Astrocyte (in vitro differentiated cells and primary cell): ENCODE data around the gene PRKACA. TPM values are rescaled to one million over a fixed set of nuclear protein-coding genes. Genes with fewer than 3 reads are reported as not detected.

Source experiments
- DNase-seq: peaks from one replicate; pipeline ENCODE4 v3.0.0-alpha.2; 2010; ENCODE audit warnings: low read depth
- FAIRE-seq: peaks from 2 replicates; lab custom pipeline; 2011; peaks lifted over from hg19 to GRCh38; lab: Jason Lieb, UNC
- H2AFZ ChIP-seq: 2 replicates; pipeline ENCODE4 v1.6.0; 2012; ENCODE audit warnings: low read depth, low read length, inconsistent platforms
- H3K27ac ChIP-seq: 2 replicates; pipeline ENCODE4 v1.5.1; 2011; ENCODE audit warnings: low read depth, low read length, inconsistent platforms
- H3K27me3 ChIP-seq: 2 replicates; pipeline ENCODE4 v1.6.0; 2011; ENCODE audit warnings: low read length, inconsistent platforms; ENCODE audit not compliant: insufficient read depth
- H3K36me3 ChIP-seq: 2 replicates; pipeline ENCODE4 v1.5.1; 2011; ENCODE audit warnings: low read length, inconsistent platforms; ENCODE audit not compliant: insufficient read depth
- H3K4me1 ChIP-seq: 2 replicates; pipeline ENCODE4 v1.5.1; 2011; ENCODE audit warnings: low read length, inconsistent platforms; ENCODE audit not compliant: insufficient read depth
- H3K4me2 ChIP-seq: 2 replicates; pipeline ENCODE4 v1.6.0; 2012; ENCODE audit warnings: low read length, inconsistent platforms
- H3K4me3 ChIP-seq: 2 replicates; pipeline ENCODE4 v1.5.1; 2011; ENCODE audit warnings: low read depth, mild to moderate bottlenecking, low read length, inconsistent platforms; ENCODE audit not compliant: insufficient read depth
- H3K79me2 ChIP-seq: 2 replicates; pipeline ENCODE4 v1.6.0; 2012; ENCODE audit warnings: mild to moderate bottlenecking, low read length, inconsistent platforms; ENCODE audit not compliant: insufficient read depth
- H3K9ac ChIP-seq: 2 replicates; pipeline ENCODE4 v1.6.0; 2012; ENCODE audit warnings: mild to moderate bottlenecking, low read length, inconsistent platforms
- H3K9me3 ChIP-seq: 2 replicates; pipeline ENCODE4 v1.5.1; 2012; ENCODE audit warnings: low read depth, mild to moderate bottlenecking, low read length, inconsistent platforms; ENCODE audit not compliant: insufficient read depth
- H4K20me1 ChIP-seq: 2 replicates; pipeline ENCODE4 v1.6.0; 2012; ENCODE audit warnings: low read length, inconsistent platforms; ENCODE audit not compliant: insufficient read depth
- H3K27ac Mint-ChIP-seq: one replicate; pipeline ENCODE4 v1.8.0; 2021; ENCODE audit warnings: mild to moderate bottlenecking, mixed read lengths; ENCODE audit not compliant: unreplicated experiment
- H3K27me3 Mint-ChIP-seq: one replicate; pipeline ENCODE4 v1.8.0; 2021; ENCODE audit warnings: low read depth, mixed read lengths; ENCODE audit not compliant: unreplicated experiment
- H3K36me3 Mint-ChIP-seq: one replicate; pipeline ENCODE4 v1.8.0; 2021; ENCODE audit warnings: low read depth, mixed read lengths; ENCODE audit not compliant: unreplicated experiment
- H3K4me1 Mint-ChIP-seq: one replicate; pipeline ENCODE4 v1.8.0; 2021; ENCODE audit warnings: low read depth, mixed read lengths; ENCODE audit not compliant: unreplicated experiment
- H3K4me3 Mint-ChIP-seq: one replicate; pipeline ENCODE4 v1.8.0; 2021; ENCODE audit warnings: mild to moderate bottlenecking, moderate library complexity, mixed read lengths; ENCODE audit not compliant: unreplicated experiment
- H3K9me3 Mint-ChIP-seq: one replicate; pipeline ENCODE4 v1.8.0; 2021; ENCODE audit warnings: mild to moderate bottlenecking, mixed read lengths; ENCODE audit not compliant: unreplicated experiment
- EZH2 ChIP-seq: IDR thresholded peaks from 2 replicates; pipeline ENCODE4 v1.6.1; 2012; ENCODE audit warnings: mild to moderate bottlenecking, low read length, inconsistent platforms; ENCODE audit not compliant: insufficient read depth
- total RNA-seq: library from RNA; stranded (reverse); gene quantifications from 2 replicates; pipeline ENCODE4 v1.2.1, GENCODE V29; 2021
- TF ChIP-seq, protein P1 (sequence below): IDR thresholded peaks from 2 replicates; pipeline ENCODE4 v1.5.1; 2011; ENCODE audit warnings: low read depth, mild to moderate bottlenecking, inconsistent platforms, low read length, moderate library complexity; ENCODE audit not compliant: insufficient read depth

PRKACA gene
- total RNA-seq, 1 donor from 2014 or later = 80.5 TPM

DNA sequence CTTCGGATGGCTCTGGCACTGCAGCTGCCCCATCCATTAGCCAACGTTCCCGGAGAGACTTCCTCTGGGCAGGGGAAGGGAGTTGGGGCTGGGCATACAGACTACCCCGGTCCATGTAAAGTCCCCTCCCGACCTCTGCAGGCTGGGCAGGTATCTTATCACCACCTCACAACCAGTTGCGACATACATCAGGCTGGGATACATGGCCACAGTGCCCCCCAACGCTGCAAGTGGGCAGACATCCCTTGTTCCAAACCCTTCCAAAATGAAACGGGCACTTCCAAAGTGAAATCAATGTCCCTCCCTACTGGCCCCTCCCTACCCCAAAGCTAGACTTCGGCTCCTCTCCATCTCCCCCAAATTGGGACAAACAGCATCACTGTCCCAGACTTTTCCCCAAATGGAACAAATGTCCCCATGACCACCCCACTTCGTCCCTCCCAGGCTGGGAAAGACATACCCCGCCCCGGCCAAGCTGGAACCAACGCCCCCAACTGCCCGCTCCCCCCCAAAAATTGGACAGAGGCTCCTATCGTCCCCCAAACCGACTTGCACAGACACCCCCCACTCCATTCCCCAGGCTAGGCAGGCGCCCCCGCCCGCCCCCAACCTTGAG, 60.7 kb downstream of the PRKACA start:
- TF ChIP-seq EZH2 = no peak
- TF ChIP-seq, protein P1, sequence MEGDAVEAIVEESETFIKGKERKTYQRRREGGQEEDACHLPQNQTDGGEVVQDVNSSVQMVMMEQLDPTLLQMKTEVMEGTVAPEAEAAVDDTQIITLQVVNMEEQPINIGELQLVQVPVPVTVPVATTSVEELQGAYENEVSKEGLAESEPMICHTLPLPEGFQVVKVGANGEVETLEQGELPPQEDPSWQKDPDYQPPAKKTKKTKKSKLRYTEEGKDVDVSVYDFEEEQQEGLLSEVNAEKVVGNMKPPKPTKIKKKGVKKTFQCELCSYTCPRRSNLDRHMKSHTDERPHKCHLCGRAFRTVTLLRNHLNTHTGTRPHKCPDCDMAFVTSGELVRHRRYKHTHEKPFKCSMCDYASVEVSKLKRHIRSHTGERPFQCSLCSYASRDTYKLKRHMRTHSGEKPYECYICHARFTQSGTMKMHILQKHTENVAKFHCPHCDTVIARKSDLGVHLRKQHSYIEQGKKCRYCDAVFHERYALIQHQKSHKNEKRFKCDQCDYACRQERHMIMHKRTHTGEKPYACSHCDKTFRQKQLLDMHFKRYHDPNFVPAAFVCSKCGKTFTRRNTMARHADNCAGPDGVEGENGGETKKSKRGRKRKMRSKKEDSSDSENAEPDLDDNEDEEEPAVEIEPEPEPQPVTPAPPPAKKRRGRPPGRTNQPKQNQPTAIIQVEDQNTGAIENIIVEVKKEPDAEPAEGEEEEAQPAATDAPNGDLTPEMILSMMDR = no peak
- peak overlapping the region; percentile 29 for H3K4me3 Mint-ChIP-seq
- Histone ChIP-seq H3K27ac (no peak overlapping the region), H3K36me3 (no peaks in the 10 kb centered on the region), H3K79me2 (no peaks in the 10 kb centered on the region), H3K4me2 (peak overlapping the region; percentile 80), H3K4me3 (no peak overlapping the region), H3K27me3 (peaks cover 18% of the 10 kb centered on the region), H3K9me3 (peaks cover 3% of the 10 kb centered on the region), H3K9ac (no peak overlapping the region), H2AFZ (no peak overlapping the region), H3K4me1 (peaks cover 3% of the 10 kb centered on the region), H4K20me1 (no peaks in the 10 kb centered on the region)
- H3K36me3 Mint-ChIP-seq = peaks cover 4% of the 10 kb centered on the region
- peaks cover 46% of the 10 kb centered on the region for H3K27me3 Mint-ChIP-seq
- FAIRE-seq = no peak
- H3K27ac Mint-ChIP-seq = no peak overlapping the region
- DNase-seq = no peak
- no peaks in the 10 kb centered on the region for H3K4me1 Mint-ChIP-seq
- peaks cover 1% of the 10 kb centered on the region for H3K9me3 Mint-ChIP-seq

DNA sequence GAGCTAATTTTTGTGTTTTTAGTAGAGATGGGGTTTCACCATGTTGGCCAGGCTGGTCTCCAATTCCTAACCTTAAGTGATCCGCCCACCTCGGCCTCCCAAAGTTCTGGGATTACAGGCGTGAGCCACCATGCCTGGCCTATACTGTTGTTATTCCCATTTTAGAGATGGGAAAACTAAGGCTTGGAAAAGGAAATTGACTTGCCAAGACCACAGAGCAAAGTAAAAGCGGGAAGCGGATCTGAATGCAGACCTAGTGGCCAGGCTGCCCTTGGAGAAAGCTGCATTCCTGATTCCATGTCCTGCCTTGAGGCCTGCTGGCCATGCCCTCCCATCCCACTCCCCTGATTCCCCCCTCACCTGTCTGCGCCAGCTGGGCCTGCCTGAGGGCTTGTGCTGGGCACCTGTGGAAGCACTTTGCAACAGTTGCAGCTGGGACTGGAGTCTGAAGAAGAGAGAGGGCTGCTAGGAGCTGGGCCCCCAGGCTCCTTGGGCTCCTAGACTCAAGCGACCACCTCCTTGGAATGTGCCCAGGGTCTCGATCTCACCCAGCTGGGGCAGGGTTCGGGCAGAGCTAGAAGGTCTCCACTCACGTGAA, 61.4 kb downstream of the PRKACA start:
- peaks cover 3% of the 10 kb centered on the region for H3K4me1 ChIP-seq
- Mint-ChIP-seq H3K9me3 (peaks cover 1% of the 10 kb centered on the region), H3K27ac (no peak overlapping the region), H3K27me3 (peaks cover 41% of the 10 kb centered on the region), H3K4me3 (no peak overlapping the region), H3K4me1 (no peaks in the 10 kb centered on the region), H3K36me3 (peaks cover 4% of the 10 kb centered on the region)
- H3K79me2 ChIP-seq = no peaks in the 10 kb centered on the region
- H3K4me2 ChIP-seq = no peak overlapping the region
- H3K4me3 ChIP-seq = no peak overlapping the region
- DNase-seq = no peak
- FAIRE-seq = no peak
- peaks cover 3% of the 10 kb centered on the region for H3K9me3 ChIP-seq
- TF ChIP-seq, protein P1 = no peak
- TF ChIP-seq EZH2 = no peak
- no peak overlapping the region for H2AFZ ChIP-seq
- peaks cover 18% of the 10 kb centered on the region for H3K27me3 ChIP-seq
- no peak overlapping the region for H3K27ac ChIP-seq
- no peak overlapping the region for H3K9ac ChIP-seq
- no peaks in the 10 kb centered on the region for H3K36me3 ChIP-seq
- no peaks in the 10 kb centered on the region for H4K20me1 ChIP-seq

DNA sequence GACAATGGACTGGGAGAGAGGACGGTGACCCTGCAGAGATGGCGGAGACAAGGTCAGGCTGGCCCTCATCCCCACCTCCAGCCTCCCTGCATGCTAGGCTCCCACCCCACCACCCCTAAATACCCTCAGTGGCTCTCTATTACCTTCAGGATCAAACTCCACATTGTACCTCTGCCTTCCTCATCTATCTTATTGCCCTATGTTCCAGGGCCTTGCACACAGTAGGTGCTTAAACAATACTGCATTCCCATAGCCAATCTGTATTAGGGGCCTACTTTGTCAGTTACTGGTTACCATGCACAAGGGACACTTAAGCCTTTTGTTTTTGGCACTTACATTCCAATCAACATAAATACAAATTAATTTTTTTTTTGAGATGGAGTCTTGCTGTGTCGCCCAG, 62.2 kb downstream of the PRKACA start:
- TF ChIP-seq EZH2 = no peak
- TF ChIP-seq, protein P1 = no peak
- Histone ChIP-seq H3K4me3 (no peak overlapping the region), H4K20me1 (no peaks in the 10 kb centered on the region), H3K9me3 (peaks cover 3% of the 10 kb centered on the region), H3K27ac (no peak overlapping the region), H3K36me3 (no peaks in the 10 kb centered on the region), H3K9ac (no peak overlapping the region), H2AFZ (no peak overlapping the region), H3K4me2 (no peak overlapping the region), H3K4me1 (peaks cover 3% of the 10 kb centered on the region), H3K27me3 (peaks cover 18% of the 10 kb centered on the region), H3K79me2 (no peaks in the 10 kb centered on the region)
- no peak overlapping the region for H3K27ac Mint-ChIP-seq
- FAIRE-seq (no peak), DNase-seq (no peak)
- H3K4me3 Mint-ChIP-seq = no peak overlapping the region
- H3K36me3 Mint-ChIP-seq = peaks cover 4% of the 10 kb centered on the region
- peaks cover 1% of the 10 kb centered on the region for H3K9me3 Mint-ChIP-seq
- peaks cover 40% of the 10 kb centered on the region for H3K27me3 Mint-ChIP-seq
- H3K4me1 Mint-ChIP-seq = no peaks in the 10 kb centered on the region
